HCT116 (cell line): ENCODE data around the gene ZNF71. TPM values are rescaled to one million over a fixed set of nuclear protein-coding genes. Genes with fewer than 3 reads are reported as not detected.
"Not testable (repeated sequence)": the region's sequence is repeated elsewhere in the genome, so short reads cannot be mapped to it uniquely, and the experiment has no call there.

ENCODE experiments used
- ATAC-seq: fragments of 200-7000 bp; cut with Tn5 transposase; 2 replicates; pipeline ENCODE4 v1.9.1; 2020; ENCODE audit warnings: mild to moderate bottlenecking, moderate library complexity
- BruUV-seq: library from RNA; stranded (reverse); fragments of 400-500 nt; replicated peaks from 2 replicates; lab custom pipeline; 2021; lab: Mats Ljungman, UMichigan
- CTCF ChIA-PET: fragments of 300-600 bp; sonication (Branson Sonifier 250); formaldehyde crosslinking; loops from one replicate; lab custom pipeline; 2021; ENCODE audit warnings: antibody characterized with exemption; lab: Charles Lee
- POLR2A ChIA-PET: fragments of 300-600, 350-600 bp; sonication (Branson Sonifier 250); formaldehyde crosslinking; loops from one replicate; lab custom pipeline; 2021; ENCODE audit warnings: antibody characterized with exemption; lab: Charles Lee
- RAD21 ChIA-PET, 2 experiments: fragments of 300-600 bp; sonication (Branson Sonifier 250); formaldehyde crosslinking; loops; one replicate each; lab custom pipeline; 2023; ENCODE audit warnings: low total read pairs in 2 of 2; ENCODE audit not compliant: uncharacterized antibody in 2 of 2, unreplicated experiment in 2 of 2, low non-redundant PET in 1 of 2; lab: Charles Lee
- DNase-seq: peaks from one replicate; pipeline ENCODE4 v3.0.0-alpha.2; 2010; ENCODE audit warnings: low read depth, low spot score
- H2AFZ ChIP-seq: fragments of 200-600 bp; shearing (Covaris generic), sonication (generic); 2 replicates; pipeline ENCODE4 v1.6.1; 2017; ENCODE audit warnings: low read depth, mixed run types, mixed read lengths, antibody characterized with exemption, low read length; ENCODE audit not compliant: poor library complexity, severe bottlenecking
- H3K27ac ChIP-seq: 2 replicates; pipeline ENCODE4 v1.5.1; 2012; ENCODE audit warnings: low read depth, low read length
- H3K27me3 ChIP-seq: fragments of 200-600 bp; sonication (generic); 2 replicates; pipeline ENCODE4 v1.6.1; 2016; ENCODE audit warnings: mixed run types, low read length, mixed read lengths; ENCODE audit not compliant: insufficient read depth
- H3K36me3 ChIP-seq, 2 experiments: fragments of 200-500 bp in 1 of 2; fragments of 200-600 bp in 1 of 2; sonication (Bioruptor generic) in 1 of 2; sonication (generic) in 1 of 2; 2 replicates each; pipeline versions ENCODE4 v1.5.1 to v1.6.1; 2014 to 2016; ENCODE audit warnings: low read length in 2 of 2, inconsistent platforms in 1 of 2, mixed read lengths in 1 of 2, mixed run types in 1 of 2; ENCODE audit not compliant: insufficient read depth in 2 of 2, control insufficient read depth in 1 of 2
- H3K4me1 ChIP-seq, 2 experiments: fragments of 200-600 bp in 1 of 2; sonication (generic) in 1 of 2; 2 replicates each; pipeline versions ENCODE4 v1.5.1 to v1.6.1; 2012 to 2017; ENCODE audit warnings: low read length in 2 of 2, inconsistent platforms in 1 of 2, mild to moderate bottlenecking in 1 of 2, mixed read lengths in 1 of 2, mixed run types in 1 of 2, moderate library complexity in 1 of 2; ENCODE audit not compliant: insufficient read depth in 2 of 2, control insufficient read depth in 1 of 2
- H3K4me2 ChIP-seq: fragments of 200-600 bp; sonication (generic); 2 replicates; pipeline ENCODE4 v1.6.1; 2017; ENCODE audit warnings: mixed run types, low read length, mixed read lengths
- H3K4me3 ChIP-seq, 2 experiments: fragments of 200-600 bp in 1 of 2; sonication (generic) in 1 of 2; replicated peaks in 1 of 2; 2 replicates each; pipeline ENCODE4 v1.5.1; 2011 to 2016; ENCODE audit warnings: low read length in 2 of 2, control low read depth in 1 of 2, low read depth in 1 of 2, mild to moderate bottlenecking in 1 of 2, mixed read lengths in 1 of 2, mixed run types in 1 of 2
- H3K79me2 ChIP-seq: fragments of 200-600 bp; sonication (generic); 2 replicates; pipeline ENCODE4 v1.6.1; 2017; ENCODE audit warnings: mild to moderate bottlenecking, mixed run types, low read length, moderate library complexity, mixed read lengths; ENCODE audit not compliant: insufficient read depth
- H3K9ac ChIP-seq: fragments of 200-600 bp; sonication (generic); 2 replicates; pipeline ENCODE4 v1.6.1; 2016; ENCODE audit warnings: low read length, mixed read lengths
- H3K9me2 ChIP-seq: fragments of 200-600 bp; sonication (generic), shearing (Covaris generic); 2 replicates; pipeline ENCODE4 v1.6.1; 2017; ENCODE audit warnings: mixed run types, mild to moderate bottlenecking, moderate library complexity; ENCODE audit not compliant: insufficient read depth
- H3K9me3 ChIP-seq, 2 experiments: fragments of 200-500 bp in 1 of 2; fragments of 200-600 bp in 1 of 2; sonication (Bioruptor generic) in 1 of 2; sonication (generic) in 1 of 2; 2 replicates each; pipeline ENCODE4 v1.6.1; 2014 to 2017; ENCODE audit warnings: low read length in 2 of 2, mixed read lengths in 2 of 2, inconsistent platforms in 1 of 2, low read depth in 1 of 2, mild to moderate bottlenecking in 1 of 2, mixed run types in 1 of 2, moderate library complexity in 1 of 2; ENCODE audit not compliant: control insufficient read depth in 1 of 2, insufficient read depth in 1 of 2
- H4K20me1 ChIP-seq: fragments of 200-600 bp; sonication (generic), shearing (Covaris generic); 2 replicates; pipeline ENCODE4 v1.6.1; 2017; ENCODE audit warnings: mixed run types, mild to moderate bottlenecking, moderate library complexity; ENCODE audit not compliant: insufficient read depth
- YY1 ChIP-seq: IDR thresholded peaks from 2 replicates; pipeline ENCODE4 v1.6.1; 2011; ENCODE audit warnings: low read length, low read depth, moderate library complexity, mild to moderate bottlenecking; ENCODE audit not compliant: insufficient replicate concordance; ENCODE audit errors: extremely low read depth
- intact Hi-C: fragments of 100-400 bp; cut with micrococcal nuclease; formaldehyde crosslinking; loops from 2 replicates; pipeline ENCODE4 v1.10.0; 2022
- total RNA-seq: library from RNA; stranded (reverse); gene quantifications from one replicate; pipeline ENCODE4 v1.2.1, GENCODE V29; 2021; ENCODE audit not compliant: unreplicated experiment

ZNF71 gene
- total RNA-seq, 1 experiment from 2014 or later: not detected

- BruUV-seq: no TSS peak
- Histone ChIP-seq H3K79me2 (no peaks in the 10 kb centered on the region), H3K9me3 (peaks cover 0 to 24% of the 10 kb centered on the region in 2 experiments; a peak in 2 of 4 replicates), H3K36me3 (no peaks in the 10 kb centered on the region), H3K4me3 (no peak within 1 kb of the TSS), H2AFZ (no peak within 1 kb of the TSS), H4K20me1 (no peaks in the 10 kb centered on the region), H3K9ac (no peak within 1 kb of the TSS), H3K9me2 (no peaks in the 10 kb centered on the region), H3K27ac (no peak within 1 kb of the TSS), H3K27me3 (no peaks in the 10 kb centered on the region), H3K4me2 (no peak within 1 kb of the TSS), H3K4me1 (no peaks in the 10 kb centered on the region)
- DNase-seq (no peak), ATAC-seq (no peak)
- intact Hi-C loops: no loop called here
- ChIA-PET CTCF (no interaction called here), RAD21 (no interaction called here), POLR2A (no interaction called here)
- no peak for TF ChIP-seq YY1
Measured at GRCh38 chr19:56671613-56671994, 76.5 kb downstream of the ZNF71 start, which contains the start of gene ZNF835. ZNF835 (minus strand) TSS chr19:56671757; CDS start chr19:56665198, 6,559 bp downstream.

GRCh38 chr19:56672610-56673009 is 77.5 kb downstream of the ZNF71 start:
- H3K4me2 ChIP-seq, POLR2A ChIA-PET, H3K79me2 ChIP-seq, BruUV-seq, H3K4me3 ChIP-seq, H3K27ac ChIP-seq, H3K9ac ChIP-seq, RAD21 ChIA-PET, CTCF ChIA-PET, H3K36me3 ChIP-seq, intact Hi-C loops, H4K20me1 ChIP-seq, ATAC-seq, DNase-seq, H2AFZ ChIP-seq, H3K4me1 ChIP-seq, H3K27me3 ChIP-seq, H3K9me2 ChIP-seq: not testable (repeated sequence)
- H3K9me3 ChIP-seq: peaks cover 0 to 21% of the 10 kb centered on the region in 2 experiments; a peak in 2 of 4 replicates

Other genes with a start within 250 kb of the ZNF71 start
- gene ZNF582, start 201.8 kb upstream of the ZNF71 start, total RNA-seq: not detected
- gene ZNF583, start 191.0 kb upstream of the ZNF71 start, total RNA-seq: not detected
- gene ZNF667, start 118.0 kb upstream of the ZNF71 start, total RNA-seq: not detected
- not detected for gene ZNF471, start 87.4 kb upstream of the ZNF71 start, total RNA-seq
- gene ZFP28, start 56.4 kb upstream of the ZNF71 start, total RNA-seq: not detected
- not detected for gene ZNF470, start 27.8 kb upstream of the ZNF71 start, total RNA-seq
- gene SMIM17, start 47.9 kb downstream of the ZNF71 start, total RNA-seq: not detected
- gene ZNF835, start 76.5 kb downstream of the ZNF71 start, total RNA-seq: not detected
- 0.34 TPM for gene PEG3, start 245.4 kb downstream of the ZNF71 start, total RNA-seq
- gene ZIM2, start 245.4 kb downstream of the ZNF71 start, total RNA-seq: not detected